Measurements from ENCODE around the gene APOA1.
A peak's percentile ranks its signal among the peaks of the same experiment; 100 is the strongest.

APOA1 gene

GRCh38 chr11:116794851-116795250 is 42.6 kb downstream of the APOA1 start:
- Histone ChIP-seq H3K4me1 (ENCODE audit: insufficient read depth, low read length, poor library complexity, severe bottlenecking) (no peaks in the 10 kb centered on the region), H3K9me2 (replicated peaks; ENCODE audit: low read depth, low read length) (no peaks in the 10 kb centered on the region), H3F3A (ENCODE audit: low read depth) (no peaks in the 10 kb centered on the region), H3K4me3 (ENCODE audit: low read length, poor library complexity, severe bottlenecking) (no peak overlapping the region), H3K79me2 (ENCODE audit: insufficient read depth, low read length) (no peaks in the 10 kb centered on the region), H3K9ac (ENCODE audit: low read depth, low read length, poor library complexity, severe bottlenecking) (no peak overlapping the region), H3K9me3 (ENCODE audit: insufficient read depth, low read depth, low read length) (no peaks in the 10 kb centered on the region), H2AFZ (ENCODE audit: low read length) (no peak overlapping the region), H4K20me1 (ENCODE audit: insufficient read depth, low read length, poor library complexity, severe bottlenecking) (no peaks in the 10 kb centered on the region), H3K27me3 (ENCODE audit: insufficient read depth, low read length, poor library complexity, severe bottlenecking) (no peaks in the 10 kb centered on the region), H3K36me3 (ENCODE audit: insufficient read depth, low read length) (no peaks in the 10 kb centered on the region), H3K4me2 (ENCODE audit: low read depth, low read length, poor library complexity, severe bottlenecking) (no peak overlapping the region)
- TF ChIP-seq EZH2phosphoT487 (IDR thresholded peaks at IDR 0.05; ENCODE audit: borderline replicate concordance) (no peak), CTCF (conservative IDR thresholded peaks at IDR 0.05; ENCODE audit: low read length) (no peak)

DNA sequence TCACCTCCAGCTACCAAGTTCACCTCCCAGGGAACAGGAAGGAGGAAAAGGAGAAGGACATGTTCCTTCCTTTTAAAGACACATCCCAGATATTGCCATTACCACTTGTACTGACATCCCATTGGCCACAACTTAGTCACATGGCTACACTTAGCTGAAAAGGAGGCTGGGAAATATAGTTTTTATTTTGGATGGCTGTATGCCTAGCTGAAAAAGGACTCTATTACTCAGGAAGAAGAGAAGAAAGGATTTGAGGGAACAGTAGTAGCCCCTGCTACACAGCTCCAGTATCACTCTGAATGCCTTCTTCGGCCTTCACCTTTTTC is 43.7 kb downstream of the APOA1 start:
- Histone ChIP-seq H4K20me1 (ENCODE audit: insufficient read depth, low read length, poor library complexity, severe bottlenecking) (no peaks in the 10 kb centered on the region), H3K36me3 (ENCODE audit: insufficient read depth, low read length) (no peaks in the 10 kb centered on the region), H3K9ac (ENCODE audit: low read depth, low read length, poor library complexity, severe bottlenecking) (no peak overlapping the region), H3K4me3 (ENCODE audit: low read length, poor library complexity, severe bottlenecking) (no peak overlapping the region), H3K9me3 (ENCODE audit: insufficient read depth, low read depth, low read length) (no peaks in the 10 kb centered on the region), H3F3A (ENCODE audit: low read depth) (no peaks in the 10 kb centered on the region), H3K79me2 (ENCODE audit: insufficient read depth, low read length) (no peaks in the 10 kb centered on the region), H3K4me2 (ENCODE audit: low read depth, low read length, poor library complexity, severe bottlenecking) (no peak overlapping the region), H3K9me2 (replicated peaks; ENCODE audit: low read depth, low read length) (no peaks in the 10 kb centered on the region), H3K4me1 (ENCODE audit: insufficient read depth, low read length, poor library complexity, severe bottlenecking) (no peaks in the 10 kb centered on the region), H2AFZ (ENCODE audit: low read length) (peak overlapping the region; percentile 88), H3K27me3 (ENCODE audit: insufficient read depth, low read length, poor library complexity, severe bottlenecking) (no peaks in the 10 kb centered on the region)
- no peak for TF ChIP-seq CTCF (conservative IDR thresholded peaks at IDR 0.05; ENCODE audit: low read length)
- TF ChIP-seq EZH2phosphoT487 (IDR thresholded peaks at IDR 0.05; ENCODE audit: borderline replicate concordance), result no peak

GRCh38 chr11:116792869-116793771 is 44.3 kb downstream of the APOA1 start:
- no peak overlapping the region for H3K4me3 ChIP-seq (ENCODE audit: low read length, poor library complexity, severe bottlenecking)
- H3K79me2 ChIP-seq (ENCODE audit: insufficient read depth, low read length), result peaks cover under 1% of the 10 kb centered on the region; the same call in 1 of the 2 replicates

More at GRCh38 chr11:116792869-116793771, 44.3 kb downstream of the APOA1 start:
- TF ChIP-seq CTCF (conservative IDR thresholded peaks at IDR 0.05; ENCODE audit: low read length), result no peak
- TF ChIP-seq EZH2phosphoT487 (IDR thresholded peaks at IDR 0.05; ENCODE audit: borderline replicate concordance), result no peak
- Histone ChIP-seq H3K9me3 (ENCODE audit: insufficient read depth, low read depth, low read length) (no peaks in the 10 kb centered on the region), H3K4me1 (ENCODE audit: insufficient read depth, low read length, poor library complexity, severe bottlenecking) (peaks cover 3% of the 10 kb centered on the region), H3K9ac (ENCODE audit: low read depth, low read length, poor library complexity, severe bottlenecking) (no peak overlapping the region), H3K27me3 (ENCODE audit: insufficient read depth, low read length, poor library complexity, severe bottlenecking) (no peaks in the 10 kb centered on the region), H3K4me2 (ENCODE audit: low read depth, low read length, poor library complexity, severe bottlenecking) (no peak overlapping the region), H3F3A (ENCODE audit: low read depth) (no peaks in the 10 kb centered on the region), H3K9me2 (replicated peaks; ENCODE audit: low read depth, low read length) (no peaks in the 10 kb centered on the region), H4K20me1 (ENCODE audit: insufficient read depth, low read length, poor library complexity, severe bottlenecking) (no peaks in the 10 kb centered on the region), H2AFZ (ENCODE audit: low read length) (peak overlapping the region; percentile 88), H3K36me3 (ENCODE audit: insufficient read depth, low read length) (no peaks in the 10 kb centered on the region)

Data from Loucy (cell line).